OCI-LY3 (cell line): ENCODE measurements around the gene ST6GALNAC6.

Experiments used
- EZH2phosphoT487 ChIP-seq: fragments of 200-600 bp; shearing (Covaris generic); IDR thresholded peaks from 2 replicates; pipeline ENCODE4 v1.6.1; 2018; ENCODE audit warnings: antibody characterized with exemption, mixed run types, low read depth
- TF ChIP-seq, protein P1 (sequence below): fragments of 200-600, 300-600 bp; sonication (generic); IDR thresholded peaks from 2 replicates; pipeline ENCODE4 v1.5.1; 2014; ENCODE audit warnings: antibody characterized with exemption, low read length, low read depth

DNA sequence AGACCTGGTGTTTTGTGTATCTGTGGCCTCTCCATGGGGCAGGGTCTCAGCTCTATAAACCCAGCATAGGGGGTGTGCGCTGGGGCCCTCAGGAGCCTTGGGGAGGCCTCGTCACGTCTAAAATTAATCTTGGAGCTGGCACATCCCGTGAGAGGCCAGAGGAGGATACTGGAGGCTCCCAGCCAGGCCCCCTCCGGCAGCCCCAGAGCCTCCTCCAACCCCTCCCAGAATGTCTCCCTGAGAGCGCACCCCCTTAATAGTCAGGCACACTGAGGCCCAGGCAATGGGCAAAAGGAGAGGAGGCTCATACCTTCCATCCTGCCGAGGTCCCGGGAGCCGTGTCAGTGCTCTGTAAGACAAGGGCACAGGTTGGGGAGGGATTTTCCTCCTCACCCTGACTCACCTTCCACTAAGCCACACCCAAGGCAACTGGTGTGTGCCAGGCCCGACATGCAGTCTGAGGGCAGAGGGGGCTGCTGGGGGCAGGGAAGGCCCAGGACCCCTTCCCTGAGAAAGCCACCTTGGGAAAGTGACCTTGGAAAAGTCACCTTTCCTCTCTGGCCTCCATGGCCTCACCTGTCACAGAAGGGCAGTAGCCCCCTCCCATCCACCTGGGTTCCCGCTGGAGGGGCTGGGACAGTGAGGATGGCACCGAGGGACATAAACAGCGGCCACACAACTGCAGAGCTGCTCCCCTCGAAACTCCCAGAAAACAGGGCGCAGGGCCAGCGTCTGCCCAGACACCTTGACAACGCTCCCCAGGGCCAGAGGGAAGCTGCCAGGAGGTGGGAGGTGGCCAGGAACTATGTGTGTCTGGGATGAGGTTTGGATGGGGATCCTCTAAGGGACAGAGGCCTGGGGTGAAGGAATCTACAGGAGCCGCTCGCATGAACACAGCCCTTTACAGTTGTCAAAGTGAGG is 24.8 kb downstream of the ST6GALNAC6 start:
- TF ChIP-seq, protein P1, sequence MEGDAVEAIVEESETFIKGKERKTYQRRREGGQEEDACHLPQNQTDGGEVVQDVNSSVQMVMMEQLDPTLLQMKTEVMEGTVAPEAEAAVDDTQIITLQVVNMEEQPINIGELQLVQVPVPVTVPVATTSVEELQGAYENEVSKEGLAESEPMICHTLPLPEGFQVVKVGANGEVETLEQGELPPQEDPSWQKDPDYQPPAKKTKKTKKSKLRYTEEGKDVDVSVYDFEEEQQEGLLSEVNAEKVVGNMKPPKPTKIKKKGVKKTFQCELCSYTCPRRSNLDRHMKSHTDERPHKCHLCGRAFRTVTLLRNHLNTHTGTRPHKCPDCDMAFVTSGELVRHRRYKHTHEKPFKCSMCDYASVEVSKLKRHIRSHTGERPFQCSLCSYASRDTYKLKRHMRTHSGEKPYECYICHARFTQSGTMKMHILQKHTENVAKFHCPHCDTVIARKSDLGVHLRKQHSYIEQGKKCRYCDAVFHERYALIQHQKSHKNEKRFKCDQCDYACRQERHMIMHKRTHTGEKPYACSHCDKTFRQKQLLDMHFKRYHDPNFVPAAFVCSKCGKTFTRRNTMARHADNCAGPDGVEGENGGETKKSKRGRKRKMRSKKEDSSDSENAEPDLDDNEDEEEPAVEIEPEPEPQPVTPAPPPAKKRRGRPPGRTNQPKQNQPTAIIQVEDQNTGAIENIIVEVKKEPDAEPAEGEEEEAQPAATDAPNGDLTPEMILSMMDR, result no peak
- TF ChIP-seq EZH2phosphoT487, result no peak
